ENCODE data around the gene OR52B2. TPM values are rescaled to one million over a fixed set of nuclear protein-coding genes. Genes with fewer than 3 reads are reported as not detected.

Gene OR52B2
- total and polyA plus RNA-seq, 2 of the 8 experiments (the other 6 are each of a cell fraction or from before 2014, with no cell fraction given) = 0.15 TPM; not detected in 1

GRCh38 chr11:6214530-6214929 lies 44.4 kb upstream of the OR52B2 start:
- no peak overlapping the region for H3K27ac ChIP-seq (ENCODE audit: low read depth, low read length)
- 94% methylated on average over 10 of the region's 10 CpGs; no CpG with 5 or more reads in 1 of the 2 experiments for WGBS, 2 experiments (ENCODE audit: extremely low coverage in 1 of 2, insufficient coverage in 1 of 2, insufficient read length in 1 of 2, insufficient replicate concordance in 2 of 2, low coverage in 1 of 2, low lambda C conversion rate in 2 of 2, missing lambda C conversion rate in 1 of 2)
- no peak overlapping the region for H3K14ac ChIP-seq (ENCODE audit: insufficient read length)
- H3K4me2 ChIP-seq (ENCODE audit: insufficient read depth in 1 of 2, low read depth in 2 of 2, low read length in 2 of 2) = no peak overlapping the region
- H3K4me1 ChIP-seq (replicated peaks in 1 of 4; ENCODE audit: control insufficient read depth in 3 of 4, insufficient read depth in 4 of 4, low read length in 3 of 4) = no peaks in the 10 kb centered on the region
- DNase-seq (ENCODE audit: low read depth in 1 of 2, low spot score in 2 of 2) (no peak), FAIRE-seq (no peak)
- TF ChIP-seq HDAC2 (IDR thresholded peaks at IDR 0.05; ENCODE audit: borderline replicate concordance in 1 of 2, low read depth in 2 of 2, low read length in 2 of 2) = no peak
- TF ChIP-seq TAF1 (IDR thresholded peaks at IDR 0.05; ENCODE audit: low read depth, low read length) = no peak
- TF ChIP-seq GTF2F1 (IDR thresholded peaks at IDR 0.05; ENCODE audit: borderline replicate concordance, low read depth, low read length) = no peak
- no peak for TF ChIP-seq GABPA (IDR thresholded peaks at IDR 0.05; ENCODE audit: borderline replicate concordance, insufficient read depth, low read length)
- TF ChIP-seq ATF3 (IDR thresholded peaks at IDR 0.05; ENCODE audit: insufficient read depth, low read depth, low read length) = no peak
- TF ChIP-seq POLR2A (IDR thresholded peaks at IDR 0.05; ENCODE audit: control extremely low read depth in 1 of 2, low read depth in 2 of 2, low read length in 2 of 2) = no peak
- TF ChIP-seq CBX8 (IDR thresholded peaks at IDR 0.05; ENCODE audit: borderline replicate concordance, low read depth, low read length) = no peak
- no peak for TF ChIP-seq E2F6 (IDR thresholded peaks at IDR 0.05)
- no peak for TF ChIP-seq YY1 (IDR thresholded peaks at IDR 0.05; ENCODE audit: low read depth, low read length)
- TF ChIP-seq TAF7 (optimal IDR thresholded peaks at IDR 0.05; ENCODE audit: borderline replicate concordance, low read depth, low read length) = no peak
- no peak for TF ChIP-seq TBP (IDR thresholded peaks at IDR 0.05; ENCODE audit: low read depth, low read length)
- no peak overlapping the region for H2AK5ac ChIP-seq (ENCODE audit: low read depth, low read length)
- H3K23me2 ChIP-seq (ENCODE audit: low read depth, low read length) = no peaks in the 10 kb centered on the region; the same call in 1 of the 2 replicates
- H4K5ac ChIP-seq (ENCODE audit: insufficient read length, low read depth, low read length) = no peak overlapping the region
- no peak overlapping the region for H2AFZ ChIP-seq (ENCODE audit: low read length)
- no peak overlapping the region for H4K8ac ChIP-seq (ENCODE audit: extremely low read depth, insufficient read depth, low read length)
- H2BK20ac ChIP-seq (ENCODE audit: low read length) = no peak overlapping the region
- H3K4me3 ChIP-seq (ENCODE audit: extremely low read depth in 1 of 4, insufficient read depth in 2 of 4, low read depth in 3 of 4, low read length in 4 of 4) = no peak overlapping the region
- no peak overlapping the region for H3K23ac ChIP-seq (ENCODE audit: insufficient read length)
- H2BK120ac ChIP-seq (replicated peaks; ENCODE audit: low read depth, low read length) = no peak overlapping the region
- H2BK15ac ChIP-seq (ENCODE audit: low read length) = no peak overlapping the region
- no peaks in the 10 kb centered on the region for H3K79me1 ChIP-seq (ENCODE audit: low read depth, low read length)
- H3K56ac ChIP-seq (replicated peaks; ENCODE audit: insufficient read length, low read depth, low read length) = no peak overlapping the region
- H3K27me3 ChIP-seq (replicated peaks in 1 of 4; ENCODE audit: control insufficient read depth in 3 of 4, extremely low read depth in 1 of 4, insufficient read depth in 3 of 4, low read length in 3 of 4) = no peaks in the 10 kb centered on the region
- no peak overlapping the region for H3K9ac ChIP-seq (replicated peaks in 1 of 4; ENCODE audit: extremely low read depth in 1 of 4, low read depth in 3 of 4, low read length in 3 of 4)
- peaks cover 2% of the 10 kb centered on the region in 2 experiments for H4K20me1 ChIP-seq (replicated peaks in 1 of 2; ENCODE audit: control insufficient read depth in 1 of 2, insufficient read depth in 2 of 2, low read length in 2 of 2)
- H3K4ac ChIP-seq (replicated peaks; ENCODE audit: insufficient read length, low read depth, low read length) = no peak overlapping the region
- peaks cover 2 to 34% (median 17%) of the 10 kb centered on the region in 4 experiments for H3K36me3 ChIP-seq (ENCODE audit: control insufficient read depth in 2 of 4, insufficient read depth in 4 of 4, low read length in 3 of 4)
- no peak overlapping the region for H2BK5ac ChIP-seq (ENCODE audit: low read depth, low read length)
- H3K79me2 ChIP-seq (ENCODE audit: control insufficient read depth in 1 of 2, insufficient read depth in 2 of 2, low read length in 2 of 2) = no peaks in the 10 kb centered on the region
- no peaks in the 10 kb centered on the region for H3K9me3 ChIP-seq (ENCODE audit: insufficient read depth in 2 of 2, low read depth in 1 of 2, low read length in 1 of 2)
- H4K91ac ChIP-seq (replicated peaks; ENCODE audit: insufficient read length, low read length) = no peak overlapping the region
- POLR2A ChIA-PET (ENCODE audit: partially characterized antibody) = interaction anchor here (1.4 kb wide), 1 partner anchor 13 kb away, joined by 3 read pairs; no protein-coding TSS in a partner anchor
- H3K18ac ChIP-seq (ENCODE audit: extremely low read depth, low read length) = no peak overlapping the region
- H2BK12ac ChIP-seq (ENCODE audit: low read depth, low read length) = no peak overlapping the region
- CTCF ChIA-PET (ENCODE audit: partially characterized antibody) = interaction anchor here (0.6 to 3.5 kb wide), 6 partner anchors 8 to 215 kb away, joined by 3 to 14 read pairs (median 4); no protein-coding TSS in a partner anchor
